Right renal cortex interstitium (tissue), 3 donors: ENCODE results near the gene TNFSF4. TPM values are rescaled to one million over a fixed set of nuclear protein-coding genes. Genes with fewer than 3 reads are reported as not detected.

ENCODE experiments used
- DNase-seq, 3 donors: peaks; one replicate each; pipeline ENCODE4 v3.0.0-alpha.2; 2013; ENCODE audit warnings: low read depth in 3 of 3, low spot score in 2 of 3
- polyA plus RNA-seq, 3 donors: library from polyadenylated mRNA; unstranded; fragments of 120-200 nt; gene quantifications; one replicate each; pipeline ENCODE4 v1.2.1, GENCODE V29; 2013; ENCODE audit not compliant: insufficient read length in 3 of 3

Gene TNFSF4
- polyA plus RNA-seq, 3 donors = 1.7 to 2.2 (median 2.0) TPM

DNA sequence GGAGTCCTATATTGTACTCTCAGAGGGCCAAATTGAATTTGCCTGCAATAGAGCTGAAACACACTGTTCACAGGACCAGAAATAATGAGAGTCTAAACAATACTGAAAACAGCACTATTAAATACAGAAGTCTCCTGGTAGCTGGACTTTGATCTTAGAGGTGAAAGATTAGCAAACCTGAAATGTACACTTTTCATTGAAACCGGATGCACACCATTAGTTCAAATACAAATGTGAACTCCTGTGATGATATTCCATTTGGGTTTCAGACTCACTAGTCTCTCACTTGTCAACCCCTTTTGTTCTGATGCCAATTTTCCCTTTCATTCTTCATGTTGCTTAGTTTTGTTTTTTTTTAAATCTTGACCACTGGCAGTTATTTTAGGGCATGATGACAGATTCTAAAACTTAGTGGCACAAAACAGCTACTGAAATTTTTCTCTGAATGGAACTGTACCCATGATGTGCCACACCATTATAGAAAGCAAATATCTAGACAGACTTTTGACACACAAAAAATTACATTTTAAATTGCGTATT lies 5.9 kb upstream of the TNFSF4 start:
- no peak for DNase-seq

DNA sequence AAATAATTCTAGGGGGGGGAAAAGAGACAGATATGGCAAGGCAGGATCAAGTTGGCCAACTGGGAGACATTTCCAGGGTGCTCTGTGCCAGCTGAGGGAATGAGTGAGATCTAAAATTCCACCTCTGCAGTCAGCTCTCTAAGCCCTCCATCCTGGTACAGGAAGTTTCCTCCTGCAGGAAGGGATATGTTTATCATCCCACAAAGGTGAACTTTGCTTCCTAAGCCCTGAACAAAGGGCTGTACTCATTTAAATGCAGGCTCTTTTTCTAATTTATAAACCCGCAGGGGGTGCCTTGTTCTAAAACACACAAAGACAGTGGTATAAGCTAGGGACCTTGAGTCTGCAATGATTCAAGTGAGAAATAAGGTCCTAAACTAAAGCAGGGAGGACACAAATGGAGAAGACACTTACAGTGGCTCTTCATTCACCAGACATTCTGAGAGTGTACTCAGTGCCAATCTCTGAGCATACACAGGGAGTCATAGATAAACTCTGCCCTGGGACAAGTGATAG lies 3.6 kb upstream of the TNFSF4 start:
- no peak for DNase-seq

DNA sequence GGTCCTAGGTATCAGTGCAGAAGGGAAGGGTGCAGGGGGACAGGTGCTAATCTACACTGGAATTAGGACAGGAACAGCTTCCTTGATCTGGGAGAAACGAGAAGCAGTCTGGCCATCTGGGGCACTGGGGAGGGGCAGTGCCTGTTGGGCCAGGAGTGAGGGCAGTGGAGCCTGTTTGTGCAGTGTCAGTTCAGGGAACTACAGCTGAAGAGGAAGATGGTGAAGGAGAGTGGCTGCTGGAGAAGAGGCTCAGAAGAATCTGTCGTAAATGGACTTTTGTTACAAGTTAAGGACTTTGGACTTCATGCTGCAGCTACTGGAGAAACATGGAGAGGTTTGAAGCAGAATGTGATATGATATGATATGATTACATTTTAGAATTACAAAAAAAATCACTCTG lies 3.2 kb upstream of the TNFSF4 start:
- DNase-seq = no peak

DNA sequence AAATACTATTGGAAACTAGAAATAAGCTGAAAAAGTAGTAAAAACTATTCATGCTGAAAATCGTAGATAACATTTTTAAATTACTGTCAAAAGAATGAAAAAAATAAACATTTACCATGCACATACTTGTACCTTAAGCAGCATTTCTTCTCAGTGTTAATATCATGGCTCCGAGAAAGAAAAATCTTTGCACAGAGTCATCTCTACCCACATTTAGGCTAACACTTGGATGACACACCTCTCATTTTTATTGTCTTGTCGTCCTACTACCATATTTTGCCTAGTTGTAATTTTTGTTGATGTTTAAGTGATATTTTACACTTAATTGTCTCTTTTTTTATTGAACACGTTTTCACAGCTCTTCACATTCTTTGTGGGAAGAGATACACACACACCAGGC lies 1.7 kb upstream of the TNFSF4 start:
- DNase-seq = no peak

DNA sequence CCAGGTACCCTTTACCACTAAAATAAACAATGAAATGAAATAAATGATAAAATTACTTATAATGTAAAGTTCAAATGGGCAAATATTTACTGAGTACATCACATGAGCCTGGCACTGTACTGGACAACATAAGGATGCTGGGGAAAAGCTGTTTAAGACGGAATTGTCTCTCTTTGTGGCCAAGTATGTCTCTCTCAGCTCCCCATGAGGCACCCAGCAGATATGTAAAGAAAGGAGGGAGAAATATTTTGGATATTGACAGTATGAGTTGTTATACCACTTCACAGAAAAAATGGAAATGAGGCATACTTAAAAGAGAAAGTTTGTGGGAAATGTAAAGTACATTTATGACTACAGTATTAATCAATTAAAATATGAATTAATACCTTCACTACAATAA lies 1.0 kb upstream of the TNFSF4 start:
- no peak for DNase-seq

DNA sequence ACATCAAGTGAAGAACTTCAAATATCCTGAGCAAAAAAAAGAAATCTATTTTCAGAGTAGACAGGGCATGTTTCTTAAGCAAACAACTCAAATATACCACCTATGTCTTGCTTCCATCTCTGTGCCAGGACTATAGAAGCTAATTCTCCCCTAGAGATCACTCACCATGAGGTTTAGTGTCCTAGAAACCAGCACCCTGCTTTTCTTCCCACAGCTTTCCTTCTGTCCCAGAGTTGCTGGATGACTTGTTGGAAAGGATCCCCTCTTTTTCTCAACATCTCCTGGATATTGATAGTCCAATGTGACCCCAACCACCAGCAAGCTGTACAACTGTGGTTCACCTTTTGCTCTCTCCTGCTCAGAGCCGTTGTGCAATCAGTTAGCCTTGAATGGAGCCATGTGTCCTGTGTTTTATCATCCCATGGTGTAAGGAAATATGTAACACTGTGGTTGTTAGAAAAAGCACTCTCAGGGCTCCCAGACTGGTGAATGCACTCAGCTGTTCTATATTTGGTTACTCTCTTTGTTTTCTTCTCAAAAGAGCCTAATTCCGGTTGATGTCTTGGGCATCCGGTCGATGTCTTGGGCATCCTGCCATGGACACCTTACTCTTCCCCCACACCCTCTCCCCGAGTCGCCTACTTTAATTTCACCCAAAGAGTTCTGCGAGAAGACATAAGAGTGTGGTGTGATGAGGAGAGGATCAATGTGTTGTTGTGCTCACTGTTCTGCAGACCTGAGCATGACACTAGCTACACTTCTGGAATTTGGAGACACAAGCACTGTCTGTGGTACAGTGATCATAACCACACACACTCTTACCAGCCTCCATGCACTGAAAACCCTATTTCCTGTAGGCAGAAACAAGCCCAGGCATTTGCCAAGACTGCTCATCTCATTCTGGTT lies 1.7 kb downstream of the TNFSF4 start:
- DNase-seq = no peak

DNA sequence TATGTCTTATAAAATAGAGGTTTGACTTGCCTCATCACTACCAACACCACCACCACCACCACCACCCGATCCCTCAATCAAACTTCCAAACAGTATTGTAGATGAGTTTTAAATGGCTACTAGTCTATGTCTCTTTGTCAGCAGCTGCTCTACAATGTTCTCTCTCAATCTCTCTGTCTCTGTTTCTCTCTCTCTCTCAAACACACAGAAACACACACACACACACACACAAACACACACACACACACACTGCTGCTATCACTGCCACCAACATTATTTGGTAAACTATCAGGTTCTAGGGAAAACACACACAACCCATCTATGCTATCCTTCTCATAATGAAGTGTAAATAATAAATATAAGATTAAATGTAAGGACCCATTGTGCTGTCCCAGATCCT lies 2.4 kb downstream of the TNFSF4 start:
- no peak for DNase-seq

DNA sequence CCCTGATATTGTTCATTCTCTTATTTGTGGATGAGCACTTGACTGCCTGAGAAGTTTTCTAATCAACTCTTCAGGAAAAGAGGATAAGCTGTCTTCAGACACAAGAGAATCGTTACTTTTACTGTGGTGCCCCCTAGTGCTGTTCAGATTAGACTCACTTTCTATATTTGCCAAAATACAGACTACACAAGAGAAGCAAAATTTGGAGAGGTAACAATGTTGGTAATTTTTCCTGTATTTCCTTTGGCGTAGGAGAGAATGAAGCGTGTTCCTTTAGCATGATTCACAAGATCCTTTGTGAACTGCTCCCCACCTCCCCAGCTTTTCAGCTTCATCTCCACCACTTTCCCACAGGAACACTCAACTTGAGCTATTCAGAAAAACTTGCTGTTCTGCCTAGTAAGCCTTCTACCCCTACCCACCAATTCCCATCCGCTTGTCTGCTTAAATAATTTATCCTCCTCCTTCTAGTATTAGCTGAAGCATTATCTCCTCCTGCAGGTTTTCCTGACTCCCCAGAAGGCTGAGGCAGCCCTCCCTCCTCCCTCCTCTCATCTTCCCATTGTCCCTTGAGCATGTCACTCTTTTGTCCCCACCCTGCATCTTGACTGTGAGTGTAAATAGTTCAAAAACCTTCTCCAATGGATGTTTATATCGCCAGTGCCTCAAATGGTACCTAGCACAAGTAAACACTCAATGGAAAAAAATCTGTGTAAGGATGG lies 4.5 kb downstream of the TNFSF4 start:
- DNase-seq = peak in 2 of 3 donors; percentile 24 to 29

DNA sequence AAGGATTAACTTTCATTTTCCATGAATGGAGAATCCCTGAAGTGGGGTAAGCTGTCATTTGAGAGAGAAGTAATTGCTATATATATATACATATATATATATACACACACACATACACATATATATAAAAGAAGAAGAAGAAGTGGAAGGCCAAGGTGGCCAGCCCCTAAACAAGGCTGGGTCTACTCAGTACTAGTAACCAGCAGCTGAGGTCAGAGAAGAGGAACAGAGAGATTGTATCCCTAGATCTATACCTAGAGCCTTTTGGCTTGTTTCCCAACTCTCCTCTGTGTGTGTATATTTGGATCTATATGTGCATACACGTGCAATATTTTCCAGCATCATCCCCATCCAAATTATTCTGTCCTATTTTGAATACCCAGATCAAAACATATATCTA lies 5.2 kb downstream of the TNFSF4 start:
- DNase-seq = no peak

DNA sequence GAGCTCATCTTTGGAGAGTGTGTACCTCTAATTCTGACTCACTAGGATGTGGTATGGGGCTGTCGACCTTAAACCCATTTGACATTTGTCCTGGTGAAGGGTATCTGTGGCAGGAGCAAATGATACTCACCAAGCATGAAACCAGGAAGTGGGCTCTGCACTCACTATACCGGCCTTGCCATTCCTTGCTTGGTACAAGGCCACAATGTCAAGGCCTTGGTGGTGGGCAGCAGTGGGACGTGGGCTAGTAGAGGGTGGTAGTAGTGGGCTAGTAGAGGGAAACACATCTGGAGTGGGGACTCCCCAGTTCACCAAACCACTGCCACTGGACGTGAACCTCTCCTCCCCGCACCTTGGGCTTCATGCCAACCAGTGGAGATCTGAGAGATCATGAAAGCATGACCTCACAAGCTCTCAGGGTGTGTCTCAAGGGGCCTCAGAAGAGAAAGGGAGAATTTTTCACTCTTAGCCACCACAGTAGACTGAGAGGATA lies 11.5 kb downstream of the TNFSF4 start:
- DNase-seq = no peak

DNA sequence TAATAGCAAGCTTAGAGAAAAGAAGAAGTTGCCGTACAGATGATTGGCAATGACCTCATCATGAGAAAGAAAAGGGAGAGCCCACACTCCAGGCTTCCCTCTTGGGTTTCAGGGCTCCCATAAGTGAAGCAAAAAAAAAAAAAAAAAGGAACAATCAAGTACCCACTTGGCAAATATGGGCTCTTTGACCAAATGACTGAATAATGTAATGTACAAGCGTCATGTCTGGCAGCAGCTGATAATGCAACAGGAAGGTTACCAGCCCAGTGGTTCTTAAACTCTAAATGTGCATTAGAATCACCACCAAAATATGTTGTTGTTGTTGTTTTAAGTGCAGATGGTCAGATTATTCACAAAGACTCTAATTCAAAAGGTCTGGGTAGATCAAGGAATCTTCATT lies 13.5 kb downstream of the TNFSF4 start:
- no peak for DNase-seq

DNA sequence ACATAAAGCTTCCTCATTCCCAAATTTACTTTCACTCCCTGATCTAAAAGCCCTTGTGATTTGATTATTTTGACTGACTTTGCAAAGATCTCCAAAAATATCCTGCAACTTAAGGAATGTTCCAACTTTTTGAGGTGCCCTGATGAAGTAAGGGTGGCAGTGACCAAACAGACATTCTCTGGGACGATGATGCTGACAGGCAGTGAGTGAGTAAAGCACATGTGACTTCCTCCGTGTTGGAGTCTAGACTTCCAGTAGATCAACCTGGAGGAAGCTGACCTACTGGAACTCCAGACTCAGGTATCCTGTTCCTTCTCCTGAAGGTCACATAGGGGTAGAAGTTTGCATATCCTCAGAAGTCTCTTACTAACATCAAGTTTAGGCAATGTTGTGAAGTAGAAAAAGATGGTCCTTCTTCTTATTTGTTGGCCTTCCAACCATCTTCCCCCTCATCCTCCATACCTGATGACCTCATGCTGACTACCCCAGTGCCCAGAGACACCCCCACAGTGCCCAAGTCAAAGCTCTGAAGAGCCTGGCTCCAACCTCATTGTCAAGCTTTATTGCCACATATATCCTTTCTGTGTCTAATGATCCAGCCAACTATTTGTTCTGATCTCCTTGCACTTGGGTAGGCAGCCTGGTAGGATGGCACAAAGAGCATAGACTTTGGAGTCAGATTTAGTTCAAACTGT lies 16.0 kb downstream of the TNFSF4 start:
- DNase-seq = no peak

DNA sequence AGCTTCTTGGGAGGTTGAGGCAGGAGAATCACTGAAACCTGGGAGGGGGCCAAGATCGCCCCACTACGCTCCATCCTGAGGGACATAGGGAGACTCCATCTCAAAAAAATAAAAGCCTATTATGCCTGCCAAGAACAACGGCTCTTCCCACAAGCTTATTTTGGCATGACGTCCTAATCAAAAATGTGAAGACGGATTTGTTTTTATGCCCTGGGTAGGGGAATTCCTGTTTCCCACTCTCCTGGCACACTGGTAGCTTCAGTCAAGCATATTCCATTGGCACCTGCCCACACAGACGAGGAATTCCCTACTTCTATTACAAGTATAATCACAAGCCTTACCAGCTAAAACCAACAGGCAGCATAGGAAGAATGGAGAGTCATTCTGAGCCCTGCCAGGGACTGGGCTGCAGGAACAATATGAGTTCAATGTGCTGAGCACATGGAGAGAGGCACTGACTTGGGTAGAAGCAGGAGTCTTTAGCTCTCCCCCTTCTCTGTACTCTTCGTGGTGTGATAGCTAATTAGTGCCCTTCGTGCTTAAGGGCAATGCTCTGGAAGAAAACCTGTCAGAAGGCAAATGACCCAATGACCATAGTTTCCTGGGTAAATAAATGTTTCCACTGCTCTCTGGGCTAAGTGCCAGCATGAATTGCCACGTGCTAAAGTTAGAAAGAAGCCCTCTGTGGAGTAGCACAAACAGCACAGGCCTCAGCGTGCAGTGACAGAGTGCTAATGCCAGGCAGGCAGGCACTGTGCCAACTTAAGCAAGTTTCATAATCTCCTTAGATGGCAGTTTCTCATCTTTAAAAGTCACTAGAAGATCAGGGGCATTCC lies 16.8 kb downstream of the TNFSF4 start:
- peak in 2 of 3 donors; percentile 33 to 34 for DNase-seq

DNA sequence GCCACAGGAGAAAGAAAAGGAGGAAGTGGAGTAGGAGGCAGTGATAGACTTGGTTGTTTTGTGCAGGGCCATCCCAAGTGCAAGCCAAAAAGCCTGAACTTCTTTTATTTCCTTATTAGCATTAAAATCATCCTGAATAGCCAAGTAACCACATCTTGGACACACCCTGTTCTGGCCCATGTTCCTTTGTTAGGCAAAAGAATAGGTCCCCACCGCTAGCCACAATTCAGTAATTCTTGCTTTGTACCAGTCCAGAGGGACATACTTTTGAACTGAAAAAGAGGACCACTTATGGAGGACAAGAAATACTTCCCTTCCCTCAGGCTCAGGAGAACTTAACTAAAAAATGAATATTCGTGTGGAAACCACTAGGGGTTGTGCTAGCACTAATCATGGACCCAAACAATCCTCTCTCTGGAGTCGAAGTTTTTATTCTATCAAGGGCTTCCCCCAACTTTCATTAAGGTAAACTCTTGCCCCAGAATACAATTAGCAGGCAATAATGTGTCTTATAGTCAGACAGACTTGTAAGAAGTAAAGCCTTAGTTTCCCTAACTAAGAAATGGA lies 19.4 kb downstream of the TNFSF4 start:
- no peak for DNase-seq

DNA sequence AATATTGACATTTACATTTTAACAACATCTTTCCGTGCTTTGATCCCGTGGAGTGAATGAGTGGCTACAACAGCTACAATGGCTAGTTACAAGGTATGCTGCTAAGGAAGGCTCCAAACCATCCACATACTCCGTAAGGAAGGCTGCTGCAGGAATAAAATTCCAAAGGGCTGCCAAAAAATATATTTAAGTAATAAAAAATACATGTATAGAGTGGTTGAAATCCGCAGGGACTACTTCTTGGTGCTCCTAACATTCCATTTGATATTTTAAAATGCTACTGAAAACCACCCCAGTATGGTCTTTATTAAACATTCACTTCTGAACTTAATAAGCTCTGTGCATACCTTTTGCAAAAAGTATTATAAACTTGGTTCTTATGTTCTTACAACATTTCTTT lies 25.3 kb downstream of the TNFSF4 start:
- DNase-seq = no peak

DNA sequence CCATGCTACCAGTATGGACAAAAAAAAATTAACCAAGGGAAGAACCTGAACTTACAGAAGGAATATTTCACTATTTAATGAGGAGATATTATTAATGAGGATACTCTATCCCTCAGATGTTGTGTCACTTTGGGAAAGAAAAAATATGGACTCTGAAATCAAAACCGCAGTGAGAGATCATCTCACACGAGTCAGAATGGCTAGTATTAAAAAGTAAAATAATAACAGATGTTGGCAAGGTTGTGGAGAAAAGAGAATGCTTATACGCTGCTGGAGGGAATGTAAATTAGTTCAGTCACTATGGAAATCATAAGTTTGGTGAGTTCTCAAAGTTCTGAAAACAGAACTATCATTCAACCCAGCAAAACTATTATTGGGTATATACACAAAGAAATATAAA lies 30.9 kb downstream of the TNFSF4 start:
- DNase-seq = no peak

DNA sequence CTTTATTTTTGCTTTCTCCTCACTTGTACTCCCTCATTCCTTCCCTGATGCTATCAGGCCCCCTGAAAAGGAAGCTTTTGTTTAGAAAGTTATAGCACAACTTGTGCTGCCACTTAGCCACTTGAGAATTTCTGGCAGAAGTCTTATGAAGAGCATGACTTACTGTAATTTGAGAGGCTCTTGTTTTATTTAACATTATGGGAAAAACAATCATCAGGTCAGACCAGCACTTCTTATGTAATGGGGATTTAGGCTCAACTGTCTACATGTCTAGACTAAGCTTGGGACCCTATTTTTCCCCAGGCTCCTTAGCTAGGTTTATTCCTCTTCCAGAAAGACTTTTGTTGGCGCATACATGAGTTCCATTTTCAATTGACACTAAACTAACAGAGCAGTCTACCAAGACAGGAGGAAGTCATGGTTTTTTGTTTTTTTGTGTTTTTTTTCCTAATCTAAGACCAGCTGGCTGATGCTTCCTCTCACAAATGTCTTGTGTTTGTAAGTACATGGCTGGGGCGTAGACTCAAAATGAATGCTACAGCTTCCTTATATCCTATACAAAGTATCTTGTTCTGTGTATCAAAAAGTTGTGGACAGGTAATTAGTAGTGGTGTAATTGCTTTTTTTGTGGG lies 31.5 kb downstream of the TNFSF4 start:
- no peak for DNase-seq

DNA sequence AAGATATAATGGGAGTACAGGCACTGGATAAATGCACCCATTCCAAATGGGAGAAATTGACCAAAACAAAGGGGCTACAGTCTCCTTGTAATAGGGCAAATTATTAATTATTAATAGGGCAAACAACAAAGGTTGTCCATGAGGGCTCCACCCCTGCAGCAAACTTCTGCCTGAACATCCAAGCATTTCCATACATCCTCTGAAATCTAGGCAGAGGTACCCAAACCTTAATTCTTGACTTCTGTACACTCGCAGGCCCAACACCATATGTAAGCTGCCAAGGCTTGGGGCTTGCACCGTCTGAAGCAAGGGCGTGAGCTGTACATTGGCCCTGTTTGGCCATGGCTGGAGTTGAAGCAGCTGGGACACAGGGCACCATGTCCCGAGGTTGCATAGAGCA lies 33.7 kb downstream of the TNFSF4 start:
- DNase-seq = no peak

DNA sequence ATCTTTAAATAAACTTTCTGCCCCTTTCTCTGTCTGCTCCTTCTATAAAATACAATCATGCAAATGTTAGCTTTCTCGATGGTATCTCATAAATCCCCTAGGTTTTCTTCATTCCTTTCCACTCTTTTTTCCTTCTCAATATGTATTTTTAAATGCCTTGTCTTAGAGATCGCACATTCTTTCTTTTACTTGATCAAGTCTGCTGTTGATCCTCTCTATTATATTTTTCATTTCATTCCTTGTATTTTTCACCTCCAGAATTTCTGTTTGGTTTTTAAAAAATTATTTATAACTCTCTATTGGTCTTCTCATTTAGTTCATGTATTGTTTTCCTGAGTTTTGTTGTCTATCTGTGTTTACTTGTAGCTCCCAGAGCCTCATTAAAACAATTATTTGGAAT lies 36.0 kb downstream of the TNFSF4 start:
- DNase-seq = no peak
